Right cardiac atrium (tissue), 5 donors: ENCODE measurements around the gene ABCC6. TPM values are rescaled to one million over a fixed set of nuclear protein-coding genes. Genes with fewer than 3 reads are reported as not detected.
"Not testable (repeated sequence)": the region's sequence is repeated elsewhere in the genome, so short reads cannot be mapped to it uniquely, and the experiment has no call there.

ENCODE experiments used
- ATAC-seq, 2 donors: fragments of 200-7000 bp; cut with Tn5 transposase; one replicate each; pipeline versions ENCODE4 v1.8.0 to v1.9.1; 2020; ENCODE audit warnings: moderate library complexity in 2 of 2, mild to moderate bottlenecking in 1 of 2
- DNase-seq, 3 donors: peaks; one replicate each; pipeline ENCODE4 v3.0.0-alpha.2; 2020
- H3K27ac ChIP-seq: one replicate; pipeline ENCODE4 v1.5.1; 2013; ENCODE audit warnings: mild to moderate bottlenecking, low read length, control low read depth, moderate library complexity
- H3K27me3 ChIP-seq: one replicate; pipeline ENCODE4 v1.6.1; 2013; ENCODE audit not compliant: control insufficient read depth, insufficient read depth
- H3K4me1 ChIP-seq: one replicate; pipeline ENCODE4 v1.6.1; 2013; ENCODE audit warnings: low read length; ENCODE audit not compliant: control insufficient read depth, insufficient read depth
- H3K4me3 ChIP-seq: one replicate; pipeline ENCODE4 v1.5.1; 2013; ENCODE audit warnings: low read length, control low read depth
- H3K9me3 ChIP-seq: one replicate; pipeline ENCODE4 v1.6.1; 2013; ENCODE audit warnings: low read length; ENCODE audit not compliant: control insufficient read depth
- WGBS: extraction: QIAGEN DNeasy Blood & Tissue Kit; methylation state at CpG from one replicate; pipeline ENCODE4 v1.1.7; 2013; 5-methylcytosine and 5-hydroxymethylcytosine counted together
- intact Hi-C, 4 donors: fragments of 100-400 bp; cut with DNase I; formaldehyde crosslinking; loops; one replicate each; pipeline versions ENCODE4 v1.11.0 to v1.14.0; 2022 to 2023
- polyA plus RNA-seq: library from polyadenylated mRNA; stranded (reverse); fragments of 200-250 nt; gene quantifications from one replicate; pipeline ENCODE4 v1.2.3, GENCODE V29; 2013
- total RNA-seq, 4 donors: library from RNA; stranded (reverse); fragmentation: NEBNext Ultra II Directional; extraction: Animal tissue kit (Norgen Biotek cat#: 25700); gene quantifications; one replicate each; pipeline ENCODE4 v1.2.1, GENCODE V29; 2021
- donor health status: healthy with polysubstance abuse.
- donor health status: DM: no; HTN: yes; CAD: no.
- donor health status: DM: no; HTN: no; CAD: no.
- donor health status: DM: no; HTN: yes; CAD: no; lungs with severe emphysema.
- donor health status: DM: yes; HTN: yes; CAD: no.

The ABCC6 gene
- total and polyA plus RNA-seq, 5 donors: 2.9 to 7.7 (median 5.4) TPM

DNA sequence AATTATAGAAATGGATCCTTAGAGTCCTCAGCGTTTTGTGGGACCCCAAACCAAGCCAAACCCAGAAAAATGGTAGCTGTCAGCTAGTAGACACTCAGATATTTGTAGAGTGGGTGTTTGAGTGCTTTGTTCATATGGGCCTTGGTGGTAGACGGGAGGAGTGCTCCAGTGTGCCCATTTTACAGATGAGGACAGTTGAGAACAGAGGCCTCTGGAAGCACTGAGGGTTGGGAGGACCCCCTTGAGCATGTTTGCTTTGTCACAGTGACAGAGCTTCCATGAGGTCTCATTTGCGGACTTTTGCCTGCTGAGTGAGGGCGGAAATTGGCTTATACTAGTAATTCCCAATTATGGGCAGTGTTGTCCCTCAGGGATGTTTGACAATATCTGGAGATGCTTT, 111.7 kb downstream of the ABCC6 start:
- no peak overlapping the region for H3K27ac ChIP-seq
- H3K27me3 ChIP-seq: no peaks in the 10 kb centered on the region
- H3K4me3 ChIP-seq: no peak overlapping the region
- intact Hi-C loops: loop anchor here in 1 of 4 donors (10.0 kb wide), 1 partner anchor 337 kb away; no protein-coding TSS in a partner anchor
- H3K9me3 ChIP-seq: no peaks in the 10 kb centered on the region
- no peak for DNase-seq
- 97% methylated on average over 4 of the region's 4 CpGs for WGBS
- H3K4me1 ChIP-seq: no peaks in the 10 kb centered on the region
- ATAC-seq: no peak

DNA sequence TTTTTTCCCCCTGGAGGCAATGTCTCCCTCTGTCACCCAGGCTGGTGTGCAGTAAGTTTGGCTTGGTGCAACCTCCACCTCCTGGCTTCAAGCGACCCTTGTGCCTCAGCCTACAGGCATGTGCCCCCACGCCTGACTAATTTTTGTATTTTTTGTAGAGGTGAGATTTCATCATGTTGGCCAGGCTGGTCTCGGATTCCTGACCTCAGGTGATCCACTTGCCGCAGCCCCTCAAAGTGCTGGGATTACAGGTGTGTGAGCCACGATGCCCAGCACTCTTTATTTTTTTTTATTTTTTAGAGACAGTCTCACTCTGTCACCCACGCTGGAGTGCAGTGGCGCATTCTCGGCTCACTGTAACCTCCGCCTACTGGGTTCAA, 113.2 kb downstream of the ABCC6 start:
- Histone ChIP-seq H3K9me3 (no peaks in the 10 kb centered on the region), H3K27me3 (no peaks in the 10 kb centered on the region), H3K27ac (no peak overlapping the region), H3K4me1 (no peaks in the 10 kb centered on the region), H3K4me3 (no peak overlapping the region)
- no peak for DNase-seq
- WGBS: 96% methylated on average over 9 of the region's 9 CpGs
- intact Hi-C loops: loop anchor here in 1 of 4 donors (10.0 kb wide), 1 partner anchor 335 kb away; no protein-coding TSS in a partner anchor
- ATAC-seq: no peak

- WGBS: 84% methylated on average over 8 of the region's 8 CpGs
- no peaks in the 10 kb centered on the region for H3K4me1 ChIP-seq
- H3K27ac ChIP-seq: no peak overlapping the region
- intact Hi-C loops: loop anchor here in 1 of 4 donors (10.0 kb wide), 1 partner anchor 335 kb away; no protein-coding TSS in a partner anchor
- ATAC-seq: no peak
- no peaks in the 10 kb centered on the region for H3K9me3 ChIP-seq
- DNase-seq: no peak
- no peaks in the 10 kb centered on the region for H3K27me3 ChIP-seq
- H3K4me3 ChIP-seq: no peak overlapping the region
These were observed 113.7 kb downstream of the ABCC6 start for GRCh38 chr16:16109453-16110110.

GRCh38 chr16:16108759-16109158, 114.5 kb downstream of the ABCC6 start:
- no peak for DNase-seq
- Histone ChIP-seq H3K4me3 (no peak overlapping the region), H3K27ac (no peak overlapping the region), H3K27me3 (no peaks in the 10 kb centered on the region), H3K9me3 (no peaks in the 10 kb centered on the region), H3K4me1 (no peaks in the 10 kb centered on the region)
- WGBS: 90% methylated on average over 6 of the region's 6 CpGs
- intact Hi-C loops: no loop called here
- ATAC-seq: no peak

DNA sequence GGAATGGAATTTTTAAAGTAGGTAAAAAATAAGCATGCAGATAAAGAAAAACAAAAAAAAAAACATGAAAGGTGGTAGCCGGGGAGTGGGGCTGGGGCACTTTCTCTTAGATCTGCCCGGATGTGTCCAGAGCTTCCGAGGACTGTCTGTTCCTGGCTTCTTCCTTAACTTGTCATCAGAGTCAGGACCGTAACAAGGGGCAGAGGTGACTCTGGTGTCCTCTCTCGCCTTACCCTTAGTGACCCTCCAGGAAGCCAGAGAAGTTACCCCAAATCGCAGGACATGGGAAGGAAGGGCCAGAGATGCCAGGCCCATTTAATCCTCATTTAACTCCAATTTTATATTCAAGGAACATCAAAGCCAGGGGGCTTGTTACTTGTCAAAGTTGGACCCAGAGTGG, 115.5 kb downstream of the ABCC6 start:
- intact Hi-C loops: no loop called here
- DNase-seq (no peak), ATAC-seq (no peak)
- H3K27ac ChIP-seq: no peak overlapping the region
- no peaks in the 10 kb centered on the region for H3K27me3 ChIP-seq
- H3K4me1 ChIP-seq: no peaks in the 10 kb centered on the region
- no peaks in the 10 kb centered on the region for H3K9me3 ChIP-seq
- WGBS: 81% methylated on average over 6 of the region's 6 CpGs
- no peak overlapping the region for H3K4me3 ChIP-seq

DNA sequence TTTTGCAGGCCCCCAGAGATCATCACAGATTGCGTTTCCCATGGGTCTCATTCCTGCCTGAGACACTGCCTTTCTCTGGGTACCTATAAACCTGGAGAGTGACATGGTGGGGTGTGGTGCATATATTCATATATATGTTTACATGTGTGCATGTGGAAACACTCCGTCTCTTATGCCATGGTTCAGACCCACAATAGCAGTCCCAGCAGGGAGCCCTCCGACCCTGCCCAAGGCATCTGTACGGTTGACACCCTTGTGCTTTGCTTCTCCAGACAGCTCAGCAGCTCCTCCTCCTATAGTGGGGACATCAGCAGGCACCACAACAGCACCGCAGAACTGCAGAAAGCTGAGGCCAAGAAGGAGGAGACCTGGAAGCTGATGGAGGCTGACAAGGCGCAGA, 116.8 kb downstream of the ABCC6 start:
- no peaks in the 10 kb centered on the region for H3K4me1 ChIP-seq
- no peak overlapping the region for H3K4me3 ChIP-seq
- no peak for ATAC-seq
- WGBS: 89% methylated on average over 6 of the region's 6 CpGs
- H3K27ac ChIP-seq: no peak overlapping the region
- H3K27me3 ChIP-seq: no peaks in the 10 kb centered on the region
- no peak for DNase-seq
- intact Hi-C loops: no loop called here
- H3K9me3 ChIP-seq: no peaks in the 10 kb centered on the region

DNA sequence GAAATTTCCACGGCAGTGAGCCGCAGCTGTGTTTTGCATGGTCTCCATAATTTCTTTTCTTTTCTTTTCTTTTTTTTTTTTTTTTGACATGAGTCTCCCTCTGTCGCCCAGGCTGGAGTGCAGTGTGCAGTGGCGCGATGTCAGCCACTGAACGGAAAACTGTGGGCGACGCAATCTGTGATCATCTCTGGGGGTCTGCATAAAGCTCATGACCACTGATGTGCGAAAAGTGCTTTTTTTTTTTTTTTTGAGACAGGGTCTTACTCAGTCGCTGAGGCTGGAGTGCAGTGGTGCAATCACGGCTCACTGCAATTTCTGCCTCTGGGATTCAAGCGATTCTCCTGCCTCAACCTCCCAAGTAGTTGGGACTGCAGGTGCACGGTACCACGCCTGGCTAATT, 117.6 kb downstream of the ABCC6 start:
- H3K4me1 ChIP-seq: no peaks in the 10 kb centered on the region
- H3K9me3 ChIP-seq: no peaks in the 10 kb centered on the region
- intact Hi-C loops: no loop called here
- no peaks in the 10 kb centered on the region for H3K27me3 ChIP-seq
- ATAC-seq (no peak), DNase-seq (no peak)
- H3K4me3 ChIP-seq: no peak overlapping the region
- no peak overlapping the region for H3K27ac ChIP-seq
- WGBS: 95% methylated on average over 14 of the region's 14 CpGs

DNA sequence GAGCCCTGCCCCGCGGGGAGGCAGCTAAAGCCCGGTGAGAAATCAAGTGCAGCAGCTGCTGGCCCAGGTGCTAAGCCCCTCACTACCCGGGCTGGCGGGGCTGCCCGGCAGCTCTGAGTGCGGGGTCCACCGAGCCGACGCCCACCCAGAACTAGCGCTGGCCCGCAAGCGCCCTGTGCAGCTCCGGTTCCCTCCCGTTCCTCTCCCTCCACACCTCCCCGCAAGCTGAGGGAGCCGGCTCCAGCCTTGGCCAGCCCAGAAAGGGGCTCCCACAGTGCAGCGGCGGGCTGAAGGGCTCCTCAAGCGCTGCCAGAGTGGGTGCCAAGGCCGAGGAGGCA, 118.5 kb downstream of the ABCC6 start:
- intact Hi-C loops, H3K9me3 ChIP-seq, H3K4me1 ChIP-seq, H3K27ac ChIP-seq, DNase-seq, H3K27me3 ChIP-seq, H3K4me3 ChIP-seq, ATAC-seq: not testable (repeated sequence)
- 98% methylated on average over 21 of the region's 21 CpGs for WGBS

DNA sequence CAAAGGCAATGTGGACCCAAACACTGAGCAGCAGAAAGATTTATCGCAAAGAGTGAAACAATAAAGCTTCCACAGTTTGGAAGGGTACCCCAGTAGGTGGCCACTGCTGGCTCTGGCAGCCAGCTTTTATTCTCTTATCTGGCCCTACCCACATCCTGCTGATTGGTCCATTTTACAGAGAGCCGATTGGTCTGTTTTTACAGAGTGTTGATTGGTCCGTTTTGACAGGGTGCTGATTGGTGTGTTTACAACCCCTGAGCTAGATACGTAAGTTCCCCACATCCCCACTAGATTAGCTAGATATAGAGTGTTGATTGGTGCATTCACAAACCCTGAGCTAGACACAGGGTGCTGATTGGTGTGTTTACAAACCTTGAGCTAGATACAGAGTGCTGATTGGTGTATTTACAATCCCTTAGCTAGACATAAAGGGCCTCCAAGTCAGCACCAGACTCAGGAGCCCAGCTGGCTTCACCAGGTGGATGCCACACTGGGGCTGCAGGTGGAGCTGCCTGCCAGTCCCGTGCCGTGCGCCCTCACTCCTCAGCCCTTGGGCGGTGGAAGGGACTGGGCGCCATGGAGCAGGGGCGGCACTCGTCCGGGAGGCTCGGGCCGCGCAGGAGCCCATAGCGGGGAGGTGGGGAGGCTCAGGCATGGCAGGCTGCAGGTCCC, 119.0 kb downstream of the ABCC6 start:
- H3K9me3 ChIP-seq, H3K4me1 ChIP-seq, H3K27me3 ChIP-seq, intact Hi-C loops, H3K4me3 ChIP-seq, H3K27ac ChIP-seq, ATAC-seq, DNase-seq: not testable (repeated sequence)
- 94% methylated on average over 16 of the region's 16 CpGs for WGBS

DNA sequence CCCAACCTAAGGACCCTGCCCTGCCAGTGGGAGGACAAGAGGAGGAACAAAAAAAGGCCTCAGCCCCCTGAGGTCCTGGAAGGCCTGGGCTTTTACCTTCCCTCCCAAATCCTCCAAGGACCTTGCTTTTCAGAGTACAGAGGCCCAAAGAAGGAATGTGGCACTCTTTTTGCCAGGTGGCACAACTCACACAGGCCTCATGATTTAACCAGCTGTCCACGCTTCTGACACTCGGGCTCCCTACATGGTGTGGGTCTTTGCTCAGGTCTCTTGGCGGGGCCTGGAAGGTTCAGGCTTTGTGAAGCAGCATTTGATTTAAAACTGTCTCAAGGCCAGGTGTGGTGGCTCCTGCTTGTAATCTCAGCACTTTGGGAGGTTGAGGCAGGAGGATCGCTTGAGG, 120.6 kb downstream of the ABCC6 start:
- H3K9me3 ChIP-seq: no peaks in the 10 kb centered on the region
- H3K4me1 ChIP-seq: no peaks in the 10 kb centered on the region
- ATAC-seq (no peak), DNase-seq (no peak)
- no peaks in the 10 kb centered on the region for H3K27me3 ChIP-seq
- H3K4me3 ChIP-seq: no peak overlapping the region
- intact Hi-C loops: no loop called here
- 90% methylated on average over 4 of the region's 4 CpGs for WGBS
- no peak overlapping the region for H3K27ac ChIP-seq

DNA sequence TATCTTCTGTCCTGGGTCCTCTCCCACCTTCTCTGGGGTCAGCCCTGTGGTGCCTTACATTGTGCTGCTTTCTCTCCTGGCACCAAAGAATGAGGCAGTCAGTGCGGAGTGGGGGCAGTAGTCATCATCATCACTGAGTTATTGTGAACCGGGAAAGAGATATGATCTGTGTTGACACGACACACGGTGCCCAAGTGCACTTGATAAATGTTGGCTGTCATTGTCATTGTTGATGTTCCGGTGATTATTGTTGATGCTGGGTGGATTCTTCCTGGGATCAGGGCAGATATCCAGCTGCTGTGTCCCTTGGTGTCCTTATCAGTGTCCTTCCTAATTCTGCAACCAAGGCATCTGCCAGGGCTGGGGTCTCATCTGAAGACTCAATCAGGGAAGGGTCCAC, 121.7 kb downstream of the ABCC6 start:
- Histone ChIP-seq H3K4me1 (no peaks in the 10 kb centered on the region), H3K9me3 (no peaks in the 10 kb centered on the region), H3K27ac (no peak overlapping the region), H3K4me3 (no peak overlapping the region), H3K27me3 (no peaks in the 10 kb centered on the region)
- ATAC-seq (no peak), DNase-seq (no peak)
- intact Hi-C loops: no loop called here
- 84% methylated on average over 5 of the region's 5 CpGs for WGBS
